GM12892 (cell line): ENCODE data around the gene EVPL.
"Not testable (repeated sequence)": the region's sequence is repeated elsewhere in the genome, so short reads cannot be mapped to it uniquely, and the experiment has no call there.

Experiments
- DNase-seq: peaks from one replicate; pipeline ENCODE4 v3.0.0; 2011; ENCODE audit not compliant: insufficient read length
- FAIRE-seq: peaks from 2 replicates; lab custom pipeline; 2011; peaks lifted over from hg19 to GRCh38; lab: Jason Lieb, UNC
- POLR2A ChIP-seq: IDR thresholded peaks from 2 replicates; pipeline ENCODE4 v1.6.1; 2011; ENCODE audit warnings: low read depth, low read length, control low read depth
- POLR2AphosphoS5 ChIP-seq: IDR thresholded peaks from 2 replicates; pipeline ENCODE4 v1.6.1; 2011; ENCODE audit warnings: low read depth, low read length, control low read depth
- TAF1 ChIP-seq: IDR thresholded peaks from 2 replicates; pipeline ENCODE4 v1.6.1; 2011; ENCODE audit warnings: low read depth, mild to moderate bottlenecking, control low read depth, low read length, borderline replicate concordance

The EVPL gene

GRCh38 chr17:76056882-76057281 is 29.8 kb upstream of the EVPL start:
- no peak for TF ChIP-seq TAF1
- no peak for FAIRE-seq
- DNase-seq, result no peak

- TF ChIP-seq TAF1, result no peak
- no peak for TF ChIP-seq POLR2AphosphoS5
- no peak for TF ChIP-seq POLR2A
- no peak for FAIRE-seq
- no peak for DNase-seq
Measured at GRCh38 chr17:76054112-76054476, 27.0 kb upstream of the EVPL start.

- FAIRE-seq (no peak), DNase-seq (no peak)
Measured at GRCh38 chr17:76053246-76054111, 26.4 kb upstream of the EVPL start.

DNA sequence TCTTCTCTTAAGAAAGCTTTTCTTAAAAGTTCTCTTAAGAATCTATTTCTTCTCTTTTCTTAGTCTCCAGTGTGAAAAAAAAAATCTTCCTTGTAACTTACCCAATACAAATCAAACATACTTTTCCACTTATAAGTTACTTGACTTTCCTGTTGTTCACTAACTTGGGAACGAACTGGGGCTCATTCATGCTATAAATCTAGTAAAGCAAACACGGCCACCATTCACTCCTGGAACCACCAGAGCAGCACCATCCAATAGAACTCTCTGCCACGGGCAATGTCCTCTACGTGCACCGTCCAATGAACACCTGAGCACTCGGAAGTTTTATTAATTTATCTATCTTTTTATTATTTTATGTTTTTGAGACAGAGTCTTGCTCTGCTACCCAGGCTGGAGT is 24.5 kb upstream of the EVPL start:
- DNase-seq (no peak), FAIRE-seq (no peak)
- no peak for TF ChIP-seq POLR2A
- TF ChIP-seq TAF1, result no peak
- no peak for TF ChIP-seq POLR2AphosphoS5

More at GRCh38 chr17:76053246-76054111, 26.4 kb upstream of the EVPL start:
- TF ChIP-seq POLR2AphosphoS5, result no peak
- TF ChIP-seq POLR2A, result no peak
- TF ChIP-seq TAF1, result no peak

GRCh38 chr17:76050538-76051467 is 23.7 kb upstream of the EVPL start:
- TF ChIP-seq POLR2A (no peak), POLR2AphosphoS5 (no peak), TAF1 (no peak)
- FAIRE-seq (no peak), DNase-seq (no peak)

DNA sequence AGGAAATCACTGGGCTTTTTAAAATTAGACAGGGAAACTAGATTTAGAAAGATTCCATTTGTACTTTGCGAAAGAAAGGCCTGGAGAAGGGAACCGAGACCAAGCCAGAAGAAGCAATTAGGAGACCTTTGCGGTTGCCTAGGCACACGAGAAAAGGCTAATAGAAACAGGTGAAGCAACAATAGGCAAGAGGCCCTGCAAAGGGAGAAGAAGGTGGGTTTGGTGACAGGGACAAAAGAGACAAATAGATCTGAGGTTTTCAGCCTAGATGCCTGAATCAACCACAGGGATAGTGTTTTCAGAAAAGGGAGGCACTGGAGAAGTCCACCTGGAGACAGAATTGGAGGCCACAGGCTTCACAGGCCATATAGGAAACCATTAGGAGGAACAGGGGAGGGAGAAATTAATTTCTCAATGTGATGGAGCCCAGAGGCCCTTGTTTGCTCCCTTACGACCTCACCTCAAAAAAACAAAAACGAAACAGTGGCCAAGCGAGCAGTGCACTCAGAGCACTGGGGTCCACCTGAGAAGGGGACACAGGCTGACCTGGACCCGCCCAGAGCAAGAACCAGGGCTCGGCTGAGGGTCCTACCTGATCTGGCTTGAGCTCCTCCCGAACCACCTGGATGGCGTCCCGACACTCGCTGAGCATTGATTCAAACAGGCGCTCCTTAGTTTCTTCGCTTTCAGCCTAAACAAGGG is 22.9 kb upstream of the EVPL start:
- DNase-seq (no peak), FAIRE-seq (no peak)
- TF ChIP-seq POLR2AphosphoS5 (no peak), TAF1 (no peak), POLR2A (no peak)

DNA sequence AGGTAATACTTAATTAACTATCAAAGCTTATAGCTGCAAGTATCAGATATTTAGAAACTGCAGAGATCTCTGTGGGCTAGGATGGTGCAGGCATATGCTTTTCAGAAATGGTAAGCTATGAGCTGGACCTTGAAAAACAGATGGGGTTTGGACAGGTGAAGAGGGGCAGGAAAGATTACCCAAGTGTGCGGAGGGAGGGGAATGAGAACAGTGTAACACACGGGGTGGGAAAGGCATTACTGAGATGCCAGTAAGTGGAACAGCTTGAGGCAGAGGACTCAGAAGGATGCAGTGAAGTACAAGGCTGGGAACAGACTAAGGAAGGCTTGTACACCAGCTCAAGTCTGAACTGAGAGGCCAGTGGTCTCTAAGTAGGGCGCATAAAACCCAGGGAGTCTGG is 22.1 kb upstream of the EVPL start:
- DNase-seq (no peak), FAIRE-seq (no peak)
- TF ChIP-seq TAF1, result no peak
- TF ChIP-seq POLR2A, result no peak
- TF ChIP-seq POLR2AphosphoS5, result no peak

GRCh38 chr17:76048711-76049110 is 21.6 kb upstream of the EVPL start:
- TF ChIP-seq TAF1 (no peak), POLR2A (no peak), POLR2AphosphoS5 (no peak)
- FAIRE-seq (no peak), DNase-seq (no peak)

- TF ChIP-seq TAF1, result no peak
- TF ChIP-seq POLR2AphosphoS5, result no peak
- TF ChIP-seq POLR2A, result no peak
- DNase-seq, result no peak
- FAIRE-seq, result no peak
Measured at GRCh38 chr17:76048025-76048605, 21.0 kb upstream of the EVPL start.

GRCh38 chr17:76046064-76046463 is 19.0 kb upstream of the EVPL start:
- TF ChIP-seq POLR2AphosphoS5, result no peak
- TF ChIP-seq POLR2A, result no peak
- TF ChIP-seq TAF1, result no peak
- FAIRE-seq (no peak), DNase-seq (no peak)

DNA sequence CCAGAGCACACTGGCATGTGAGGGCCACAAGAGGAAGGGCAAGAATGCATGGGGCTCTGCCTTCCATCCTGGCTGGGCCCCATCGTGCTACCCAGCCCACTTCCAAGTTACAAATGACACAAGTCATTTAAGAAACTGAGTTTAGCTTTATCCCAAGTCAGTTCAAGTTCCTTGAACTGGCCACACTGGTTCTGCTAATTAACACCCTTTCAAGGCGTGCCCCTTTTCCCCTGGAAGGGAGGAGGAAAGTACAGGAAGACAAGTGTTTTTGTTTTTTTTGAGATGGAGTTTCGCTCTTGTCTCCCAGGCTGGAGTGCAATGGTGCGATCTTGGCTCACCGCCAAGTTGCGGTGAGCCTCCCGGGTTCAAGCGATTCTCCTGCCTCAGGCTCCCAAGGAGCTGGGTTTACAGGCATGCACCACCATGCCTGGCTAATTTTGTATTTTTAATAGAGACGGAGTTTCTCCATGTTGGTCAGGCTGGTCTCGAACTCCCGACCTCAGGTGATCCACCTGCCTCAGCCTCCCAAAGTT is 17.4 kb upstream of the EVPL start:
- DNase-seq, FAIRE-seq: not testable (repeated sequence)

GRCh38 chr17:76042868-76043267 is 15.8 kb upstream of the EVPL start:
- not testable (repeated sequence) for FAIRE-seq, DNase-seq
